Measurements from ENCODE around the gene SLCO4A1.

SLCO4A1 gene

DNA sequence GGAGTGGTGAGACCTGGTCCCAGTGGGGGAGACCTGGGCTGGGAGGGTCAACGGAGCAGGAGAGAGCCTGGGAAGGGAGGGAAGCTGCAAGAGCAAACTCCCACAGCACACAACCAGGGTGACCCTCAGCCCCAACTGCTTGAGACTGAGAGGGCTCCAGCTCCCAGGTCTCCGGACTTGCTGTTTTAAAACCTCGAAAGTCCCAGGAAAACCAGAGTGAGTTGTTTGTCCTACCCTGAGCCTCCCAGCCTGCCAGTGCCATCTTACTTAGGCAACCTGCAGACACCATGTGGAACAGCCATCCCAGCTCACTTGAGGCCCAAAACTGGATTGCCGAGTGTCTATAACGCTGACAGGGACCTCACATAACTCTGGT is 61.5 kb downstream of the SLCO4A1 start:
- no peak for DNase-seq

GRCh38 chr20:62704341-62704948 is 62.1 kb downstream of the SLCO4A1 start:
- DNase-seq, result no peak

GRCh38 chr20:62705627-62706026 is 63.3 kb downstream of the SLCO4A1 start:
- DNase-seq, result no peak

GRCh38 chr20:62706344-62706743 is 64.0 kb downstream of the SLCO4A1 start:
- DNase-seq, result no peak

DNA sequence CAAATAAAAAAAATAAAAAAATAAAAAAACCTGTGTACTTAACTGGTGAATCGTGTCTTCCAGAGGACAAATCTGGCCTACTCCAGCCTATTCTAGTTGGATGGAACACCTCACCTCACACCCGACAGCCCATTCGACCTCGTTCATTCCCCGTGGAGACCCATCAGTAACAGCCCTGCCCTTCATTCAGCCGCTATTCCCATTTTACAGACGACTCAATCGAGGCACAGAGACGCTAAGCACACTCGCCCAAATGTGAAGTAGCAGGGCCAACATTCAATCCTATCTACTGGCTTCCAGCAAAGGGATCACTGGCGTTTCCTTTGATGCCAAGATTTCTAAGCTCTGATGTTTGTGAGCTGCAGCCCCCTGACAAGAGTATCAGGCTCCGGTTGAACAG is 64.6 kb downstream of the SLCO4A1 start:
- DNase-seq, result no peak

DNA sequence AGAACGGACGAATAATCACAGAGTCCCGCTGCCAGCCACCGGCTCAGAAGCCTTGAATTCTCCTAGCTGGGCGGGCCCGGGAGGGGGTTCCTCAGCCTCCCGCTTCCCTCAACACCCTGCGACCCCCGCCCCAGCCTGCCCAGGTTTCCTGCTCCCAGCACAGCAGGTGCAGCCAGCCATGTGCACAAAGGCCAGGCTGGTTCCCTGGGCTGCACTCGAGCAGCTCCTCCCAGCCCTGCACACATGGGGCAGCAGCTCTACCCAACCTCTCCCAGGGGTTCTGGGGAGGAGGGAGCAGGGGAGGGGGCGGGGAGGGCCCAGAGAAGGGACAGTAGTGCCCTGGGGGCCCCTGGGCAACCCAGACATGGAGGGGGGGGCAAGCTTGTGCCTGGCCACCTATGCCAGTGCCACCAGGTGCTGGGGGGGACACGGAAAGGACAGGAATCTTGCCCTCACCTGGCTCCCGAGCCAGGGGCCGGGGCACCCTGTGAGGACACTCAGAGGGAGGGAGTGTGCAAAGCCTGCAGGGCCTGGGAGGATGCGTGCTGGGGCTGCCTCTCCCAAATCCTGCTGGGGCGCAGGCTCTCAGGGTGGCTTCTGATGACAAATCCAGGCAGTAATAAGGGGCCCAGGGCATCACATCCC is 65.1 kb downstream of the SLCO4A1 start:
- DNase-seq, result no peak

- no peak for DNase-seq
Observed at GRCh38 chr20:62707921-62708521, 65.7 kb downstream of the SLCO4A1 start.

DNA sequence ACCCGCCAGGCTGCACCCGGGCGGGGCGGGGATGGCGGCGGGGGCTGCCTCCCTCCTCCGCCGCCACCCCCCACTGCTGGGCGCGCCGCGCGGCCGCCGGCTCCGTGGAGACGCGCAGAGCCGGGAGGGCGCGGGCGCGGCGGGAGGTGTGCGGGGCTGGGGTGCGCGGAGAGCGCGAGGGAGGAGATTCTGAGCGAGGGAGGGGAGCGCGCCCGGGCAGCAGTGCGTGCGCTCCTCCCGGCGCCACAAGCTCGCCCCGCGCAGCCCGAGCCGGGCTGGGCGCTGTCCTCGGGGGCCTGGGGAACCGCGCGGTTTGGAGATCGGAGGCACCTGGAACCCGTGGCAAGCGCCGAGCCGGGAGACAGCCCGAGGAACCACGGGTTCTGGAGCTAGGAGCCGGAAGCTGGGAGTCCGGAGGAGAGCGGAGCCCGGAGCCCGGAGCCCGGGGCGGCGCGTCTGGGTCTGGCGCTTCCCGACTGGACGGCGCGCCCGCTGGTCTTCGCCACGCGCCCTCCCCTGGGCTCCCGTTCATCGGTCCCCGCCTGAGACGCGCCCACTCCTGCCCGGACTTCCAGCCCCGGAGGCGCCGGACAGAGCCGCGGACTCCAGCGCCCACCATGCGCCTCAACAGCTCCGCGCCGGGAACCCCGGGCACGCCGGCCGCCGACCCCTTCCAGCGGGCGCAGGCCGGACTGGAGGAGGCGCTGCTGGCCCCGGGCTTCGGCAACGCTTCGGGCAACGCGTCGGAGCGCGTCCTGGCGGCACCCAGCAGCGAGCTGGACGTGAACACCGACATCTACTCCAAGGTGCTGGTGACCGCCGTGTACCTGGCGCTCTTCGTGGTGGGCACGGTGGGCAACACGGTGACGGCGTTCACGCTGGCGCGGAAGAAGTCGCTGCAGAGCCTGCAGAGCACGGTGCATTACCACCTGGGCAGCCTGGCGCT is 66.6 kb downstream of the SLCO4A1 start, which contains the start of gene NTSR1:
Gene NTSR1 (plus strand): TSS at position 246 of the 946 bp plus-strand sequence. CDS start 372 bp downstream, at position 618.
- DNase-seq, result no peak

GRCh38 chr20:62709537-62709905 is 67.2 kb downstream of the SLCO4A1 start:
- no peak for DNase-seq

DNA sequence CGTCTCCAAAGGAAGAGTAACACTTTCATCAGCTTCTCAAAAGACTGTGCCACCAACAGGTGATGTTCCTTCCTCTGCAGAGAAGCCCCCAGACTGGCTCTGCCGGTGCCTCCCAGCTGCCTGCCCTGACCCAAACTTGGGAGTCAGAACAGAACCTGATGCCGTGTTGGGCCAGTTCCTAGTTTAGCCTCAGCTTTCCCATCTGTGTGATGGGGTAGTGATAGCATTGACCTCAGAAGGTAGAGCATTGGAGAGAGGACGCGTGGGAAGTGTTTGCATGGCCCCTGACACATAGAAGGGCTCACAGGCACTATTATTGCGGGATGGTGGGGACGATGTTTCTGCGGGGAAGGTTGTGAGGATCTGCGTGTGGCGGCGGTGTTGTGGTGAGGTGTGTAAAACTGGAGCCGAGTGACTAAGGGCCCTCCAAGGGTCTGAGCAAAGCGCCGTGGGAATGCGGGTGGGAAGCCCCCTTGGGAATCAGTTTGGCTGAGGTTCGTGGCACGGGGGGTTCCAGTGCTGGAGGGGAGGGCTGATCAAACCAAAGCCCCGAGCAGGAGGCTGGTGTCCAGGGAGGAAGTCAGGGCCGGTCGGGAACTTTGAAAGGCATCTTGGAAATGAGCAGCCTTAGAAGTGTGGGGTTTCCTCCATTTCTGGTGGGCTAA is 68.0 kb downstream of the SLCO4A1 start:
- DNase-seq, result no peak

DNA sequence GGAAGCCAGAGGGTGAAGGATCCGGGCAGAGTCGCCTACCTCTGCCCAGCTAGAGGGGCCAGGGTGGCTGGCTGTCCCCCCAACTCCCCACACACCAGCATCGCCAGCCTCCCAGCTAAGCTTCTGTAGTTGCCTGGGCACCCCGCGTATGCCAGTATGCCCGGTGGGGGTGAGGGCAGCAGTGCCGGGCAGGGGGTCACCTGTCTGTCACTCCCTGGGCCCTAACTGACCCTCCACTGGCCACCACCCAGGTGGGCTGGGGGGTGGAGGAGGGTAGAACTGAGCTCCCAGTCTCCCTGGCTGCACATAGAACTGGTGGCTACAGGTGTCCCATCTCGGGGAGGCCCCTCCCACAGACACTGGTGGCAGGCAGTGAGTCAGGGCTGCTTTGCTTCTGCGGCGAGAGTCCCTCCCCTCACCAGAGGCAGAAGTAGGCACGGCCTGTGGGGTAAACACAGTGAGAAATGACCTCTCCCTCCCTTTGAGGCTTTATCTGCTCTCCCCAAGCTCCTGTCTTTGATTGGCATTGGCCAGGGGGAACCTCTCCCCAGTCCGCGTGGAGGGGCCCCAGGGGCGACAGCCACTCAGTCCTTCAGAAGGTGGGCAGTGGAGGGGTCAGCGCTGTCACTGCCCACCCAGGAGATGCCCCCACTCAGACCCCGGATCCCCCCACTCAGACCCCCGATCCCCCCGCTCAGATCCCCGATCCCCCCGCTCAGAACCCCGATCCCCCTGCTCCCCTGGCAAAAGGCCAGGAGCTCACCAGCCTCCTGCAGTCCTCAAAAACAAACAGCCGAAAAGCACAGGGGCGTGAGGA is 68.8 kb downstream of the SLCO4A1 start:
- no peak for DNase-seq

GRCh38 chr20:62711703-62712101 is 69.4 kb downstream of the SLCO4A1 start:
- no peak for DNase-seq

DNA sequence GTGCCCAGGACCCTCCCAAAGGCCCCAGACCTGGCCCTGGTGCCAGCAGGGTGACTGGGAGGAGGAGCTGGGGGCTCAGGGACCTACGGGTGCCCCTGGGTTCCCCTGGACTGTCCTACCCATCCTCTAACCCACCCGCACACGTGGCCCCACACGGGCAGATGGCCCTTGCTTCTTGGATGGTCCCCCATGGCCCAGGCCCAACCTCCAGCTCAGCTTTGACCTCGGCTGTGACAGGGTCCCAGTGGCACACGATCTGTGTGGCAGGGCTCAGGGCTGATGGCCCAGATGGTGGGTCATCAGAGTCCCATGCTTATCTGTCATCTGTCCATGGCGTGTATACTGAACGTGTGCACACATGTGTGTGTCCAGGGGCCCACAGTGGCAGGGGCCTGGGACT is 70.3 kb downstream of the SLCO4A1 start:
- DNase-seq, result no peak

GRCh38 chr20:62714006-62714405 is 71.7 kb downstream of the SLCO4A1 start:
- no peak for DNase-seq

- no peak for DNase-seq
Observed at GRCh38 chr20:62714799-62715198, 72.5 kb downstream of the SLCO4A1 start.

DNA sequence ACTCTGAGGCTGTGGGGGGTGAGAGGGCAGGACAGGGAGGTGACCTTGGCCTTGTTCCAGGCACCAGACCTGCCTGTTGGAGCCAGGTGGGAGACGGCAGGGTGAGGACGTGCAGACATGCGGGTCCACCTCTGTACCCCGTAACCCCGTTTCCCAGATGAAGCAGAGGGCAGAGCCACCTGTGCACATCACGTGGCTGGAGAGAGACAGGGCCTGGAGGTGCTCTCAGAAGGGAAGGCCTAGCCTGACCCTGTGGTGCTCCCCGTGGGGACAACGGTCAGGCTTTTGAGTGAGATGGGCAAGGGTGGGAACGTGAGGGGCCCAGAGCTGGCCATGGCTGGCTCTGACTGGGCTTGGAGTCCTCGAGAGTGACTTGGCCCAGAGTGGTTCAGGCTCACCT is 72.9 kb downstream of the SLCO4A1 start:
- no peak for DNase-seq

GRCh38 chr20:62716198-62716940 is 74.1 kb downstream of the SLCO4A1 start:
- DNase-seq, result no peak

DNA sequence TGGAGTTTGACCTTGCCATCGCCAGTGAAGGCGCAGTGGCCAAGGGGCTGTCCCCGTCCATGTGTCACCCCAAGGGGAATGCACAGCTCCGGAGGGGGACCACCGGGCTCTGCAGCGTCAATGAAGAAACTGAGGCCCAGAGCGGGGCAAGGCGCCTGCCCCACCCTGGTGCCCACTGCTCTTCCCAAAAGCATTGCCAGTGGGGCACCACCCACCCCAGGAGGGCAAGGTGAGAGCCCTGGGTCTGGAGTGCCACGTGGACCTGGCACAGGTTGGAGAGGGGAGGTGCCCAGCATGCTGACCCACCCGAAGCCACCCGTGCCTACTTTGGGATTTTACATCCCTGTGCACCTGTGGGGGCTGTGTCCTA is 74.6 kb downstream of the SLCO4A1 start:
- no peak for DNase-seq

GRCh38 chr20:62717933-62718332 is 75.6 kb downstream of the SLCO4A1 start:
- no peak for DNase-seq

- DNase-seq, result no peak
Observed at GRCh38 chr20:62718546-62718945, 76.2 kb downstream of the SLCO4A1 start.

DNA sequence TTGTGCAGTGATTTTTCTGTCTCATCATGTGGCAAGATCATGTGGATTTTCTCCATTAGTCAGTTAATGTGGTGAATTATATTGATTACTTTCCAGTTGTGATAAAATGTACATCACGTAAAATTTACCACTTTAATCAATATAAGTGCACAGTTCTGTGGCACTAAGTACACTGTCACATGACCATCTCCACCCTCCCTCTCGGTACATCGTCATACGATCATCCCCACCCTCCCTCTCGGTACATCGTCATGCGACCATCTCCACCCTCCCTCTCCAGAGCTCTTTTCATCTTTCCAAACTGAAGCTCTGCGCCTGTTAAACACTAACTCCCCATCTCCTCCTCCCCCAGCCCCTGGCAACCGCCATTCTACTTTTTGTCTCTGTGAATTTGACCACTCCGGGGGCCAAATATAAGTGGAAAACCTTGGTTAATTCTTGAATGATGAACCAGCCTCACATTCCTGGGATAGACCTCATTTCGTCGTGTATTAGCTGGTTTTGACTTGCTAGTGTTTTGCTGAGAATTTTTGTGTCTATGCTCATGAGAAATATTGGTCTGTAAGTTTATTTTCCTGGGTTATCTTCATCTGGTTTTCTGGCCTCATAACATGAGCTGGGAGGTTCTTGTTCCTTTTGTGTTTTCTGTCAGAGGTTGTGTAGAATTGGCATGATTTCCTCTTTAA is 77.1 kb downstream of the SLCO4A1 start:
- DNase-seq, result no peak

All from activated CD8-positive, alpha-beta memory T cell treated with anti-CD3 and anti-CD28 coated beads for 24 hours (primary cell).